GM18508 (cell line): ENCODE data around the gene PDE7B.
"Not testable (repeated sequence)": the region's sequence is repeated elsewhere in the genome, so short reads cannot be mapped to it uniquely, and the experiment has no call there.

Source experiments
- ATAC-seq: cut with Tn5 transposase; IDR thresholded peaks from one replicate; pipeline ENCODE4 v1.9.1; 2021; ENCODE audit warnings: moderate number of reproducible peaks; ENCODE audit not compliant: insufficient read depth, unreplicated experiment

The PDE7B gene

DNA sequence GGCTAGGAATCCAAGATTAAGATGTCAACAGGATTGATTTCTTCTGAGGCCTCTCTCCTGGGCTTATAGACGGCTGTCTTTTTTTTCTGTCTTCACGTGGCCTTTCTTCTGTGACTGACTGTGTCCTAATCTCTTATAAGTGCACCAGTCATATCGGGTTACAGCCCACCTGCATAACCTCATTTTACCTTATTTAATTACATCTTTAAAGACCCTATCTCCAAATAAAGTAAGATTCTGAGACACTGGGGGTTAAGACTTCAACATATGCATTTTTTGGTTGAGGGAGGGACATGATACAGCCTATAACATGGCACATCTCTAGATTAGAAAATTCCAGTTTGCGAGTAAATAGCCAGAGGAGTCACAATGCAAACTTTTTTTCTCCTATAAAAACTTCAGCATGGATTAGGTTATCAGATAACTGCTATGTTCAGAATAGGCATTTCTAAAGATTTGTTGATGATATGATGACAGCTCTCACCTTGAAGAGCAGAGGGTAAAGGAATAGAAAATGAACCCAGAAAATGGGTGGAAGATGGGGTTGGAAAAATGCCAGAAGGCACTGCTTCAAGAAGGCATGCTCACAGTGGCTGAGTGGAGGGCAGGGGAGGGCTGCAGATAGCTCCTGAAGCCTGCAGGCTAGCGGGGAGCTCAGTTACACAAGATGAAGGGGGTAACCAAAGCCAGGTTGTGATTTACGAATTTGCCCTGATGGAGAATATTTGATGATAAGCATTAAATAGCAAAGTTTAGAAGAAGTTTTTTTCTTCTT lies 8.7 kb upstream of the PDE7B start:
- no peak for ATAC-seq

DNA sequence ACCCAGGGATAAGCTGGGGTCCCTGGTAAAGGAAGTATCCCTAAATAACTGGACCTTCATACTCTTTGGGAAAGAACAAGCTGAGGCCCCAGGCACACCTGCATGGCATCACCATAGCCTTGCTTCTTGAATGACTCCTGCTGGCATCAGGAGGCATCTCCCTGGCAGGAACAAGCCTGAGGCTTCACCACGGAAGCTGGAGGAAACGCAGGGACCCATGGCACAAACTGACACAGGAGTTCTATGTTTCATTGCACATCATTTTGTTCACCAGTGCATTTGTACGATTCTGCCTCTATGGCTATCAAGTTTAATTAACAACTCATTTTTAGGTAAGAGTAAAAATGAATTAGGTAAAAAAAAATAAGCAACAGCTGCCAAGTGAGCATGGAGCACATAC lies 619 bp upstream of the PDE7B start:
- no peak for ATAC-seq

DNA sequence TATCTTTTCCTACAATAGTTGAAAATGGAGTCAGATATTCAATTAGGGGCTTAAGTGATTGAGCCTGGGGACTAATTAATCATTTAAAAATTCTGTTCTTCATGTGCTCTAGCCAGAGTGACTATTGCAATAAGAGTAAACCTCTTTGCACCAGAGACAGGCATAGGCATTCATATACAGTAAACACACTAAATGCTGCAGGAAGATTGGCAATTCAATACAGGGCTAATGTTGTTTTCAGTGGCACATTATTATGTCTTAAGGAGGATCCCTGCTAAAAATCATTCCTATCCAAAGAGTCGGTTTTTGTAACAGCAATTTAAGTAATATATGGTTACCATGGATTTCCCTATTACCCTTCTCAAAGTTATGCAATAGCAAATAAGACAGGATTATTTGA lies 1.2 kb downstream of the PDE7B start:
- no peak for ATAC-seq

DNA sequence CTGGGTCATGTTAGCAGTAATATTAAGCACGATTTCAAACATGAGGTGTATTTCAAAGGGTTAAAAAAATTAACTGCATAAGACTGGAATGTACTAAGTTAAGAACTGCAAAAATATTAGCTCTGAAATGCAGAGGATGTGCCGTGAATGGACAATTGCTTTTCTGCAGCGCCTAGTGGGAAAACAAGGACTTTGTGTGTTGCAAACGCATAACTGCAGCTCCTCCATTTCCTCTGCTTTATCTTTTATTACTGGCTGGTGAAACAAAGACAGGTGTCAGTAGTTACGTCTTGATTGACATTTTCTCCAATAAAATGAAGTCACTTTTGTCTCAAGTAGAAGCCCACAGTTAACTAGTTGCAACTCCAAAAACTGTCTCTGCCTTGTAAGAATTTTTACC lies 1.7 kb downstream of the PDE7B start:
- no peak for ATAC-seq

DNA sequence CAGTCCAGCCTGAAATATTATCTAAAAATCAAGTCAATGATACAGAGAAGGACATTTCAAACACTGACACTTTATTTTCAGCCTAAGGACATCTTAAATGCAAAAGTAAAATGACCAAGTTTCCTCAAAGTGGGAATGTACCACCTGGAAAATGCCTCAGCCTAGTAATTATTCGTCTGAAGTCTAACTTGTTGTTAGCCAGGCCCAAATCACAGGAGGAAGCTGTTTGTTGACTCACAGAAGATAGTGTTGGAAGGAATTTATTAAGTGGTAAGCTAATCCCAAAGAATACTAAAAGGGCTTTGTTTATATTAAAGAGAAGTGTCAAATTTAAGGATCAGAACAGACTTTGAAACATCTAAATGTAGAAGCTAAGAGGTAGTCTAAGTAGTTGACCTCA lies 2.5 kb downstream of the PDE7B start:
- no peak for ATAC-seq

DNA sequence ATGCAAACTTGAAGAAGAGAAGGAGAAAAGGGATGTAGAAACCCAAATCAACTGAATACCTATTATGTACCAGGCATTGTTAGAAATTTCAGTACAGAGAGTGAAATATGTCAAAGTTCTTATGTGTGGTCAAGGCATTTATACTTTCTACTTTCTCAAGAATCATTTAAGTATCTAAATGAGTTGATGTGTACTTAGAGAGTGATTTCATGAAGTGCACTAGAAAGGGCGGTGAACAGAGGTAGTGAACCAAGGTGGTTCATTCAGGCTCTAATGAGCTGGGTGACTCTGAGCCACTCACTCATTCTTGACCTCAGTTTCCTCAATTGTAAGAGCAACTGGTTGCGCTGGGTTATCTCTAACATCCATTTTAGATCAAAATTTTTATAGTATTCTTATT lies 3.3 kb downstream of the PDE7B start:
- no peak for ATAC-seq

DNA sequence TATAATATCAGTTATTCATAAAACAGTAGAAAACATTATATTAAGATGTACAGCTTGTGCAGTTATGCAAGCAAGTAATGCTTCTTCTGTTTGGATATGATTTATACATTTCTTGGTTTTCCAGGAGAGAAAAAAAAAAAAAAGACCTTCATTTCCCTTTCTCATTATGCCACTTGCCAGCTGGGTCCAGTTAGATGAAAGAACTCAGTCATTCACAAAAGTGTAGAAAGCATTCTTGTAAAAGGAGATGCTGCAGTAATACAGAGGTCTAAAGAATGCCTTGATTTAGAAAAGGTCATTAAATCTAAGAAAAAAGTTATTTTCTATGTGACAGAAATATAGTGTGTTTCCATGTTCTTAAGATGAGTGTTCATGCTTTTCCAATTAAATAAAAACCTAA lies 7.4 kb downstream of the PDE7B start:
- ATAC-seq, result no peak

DNA sequence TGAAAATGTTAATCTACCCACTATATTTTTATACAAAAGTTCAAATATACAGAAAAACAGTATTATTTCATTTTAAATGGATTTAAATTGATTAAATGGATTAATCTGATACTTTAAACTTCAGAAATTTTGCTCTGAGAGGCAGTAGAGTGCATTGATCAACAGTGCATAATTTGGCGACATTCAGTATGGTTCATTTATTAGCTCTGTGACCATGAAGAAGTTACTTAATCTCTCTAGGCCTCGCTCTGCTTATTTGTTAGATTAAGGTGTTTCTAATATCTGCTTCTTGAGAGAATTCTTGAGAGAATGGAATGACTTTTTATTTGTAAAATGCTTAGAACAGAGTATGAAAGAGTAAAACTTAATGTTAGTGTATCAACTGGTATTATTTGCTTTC lies 8.9 kb downstream of the PDE7B start:
- ATAC-seq, result no peak

DNA sequence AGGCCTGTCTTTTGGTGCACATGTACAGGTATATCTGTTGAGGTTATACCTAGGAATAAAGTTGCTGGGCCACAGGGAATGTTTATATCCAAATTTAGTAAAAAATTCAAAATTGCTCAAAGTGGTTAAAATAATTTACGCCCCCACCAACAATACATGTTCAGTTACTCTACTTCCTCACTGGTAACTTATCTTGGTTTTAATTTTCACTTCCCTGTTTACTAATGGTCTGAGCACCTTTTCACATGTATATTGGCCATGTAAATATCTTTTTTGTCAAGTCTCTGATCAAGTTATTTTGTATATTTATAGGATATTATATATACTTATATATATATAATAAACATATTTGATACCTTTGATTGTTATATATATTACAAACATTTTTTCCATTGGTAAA lies 9.7 kb downstream of the PDE7B start:
- no peak for ATAC-seq

DNA sequence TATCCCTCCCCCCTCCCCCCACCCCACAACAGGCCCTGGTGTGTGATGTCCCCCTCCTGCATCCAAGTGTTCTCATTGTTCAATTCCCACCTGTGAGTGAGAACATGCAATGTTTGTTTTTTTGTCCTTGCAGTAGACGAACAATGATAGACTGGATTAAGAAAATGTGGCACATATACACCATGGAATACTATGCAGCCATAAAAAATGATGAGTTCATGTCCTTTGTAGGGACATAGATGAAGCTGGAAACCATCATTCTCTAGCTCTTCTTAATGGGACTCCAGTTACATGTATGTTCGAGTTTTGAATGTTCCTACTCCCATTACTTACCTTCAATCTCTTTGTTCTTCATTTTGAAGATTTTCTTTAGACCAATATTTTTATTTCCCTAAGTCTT lies 13.4 kb downstream of the PDE7B start:
- not testable (repeated sequence) for ATAC-seq

DNA sequence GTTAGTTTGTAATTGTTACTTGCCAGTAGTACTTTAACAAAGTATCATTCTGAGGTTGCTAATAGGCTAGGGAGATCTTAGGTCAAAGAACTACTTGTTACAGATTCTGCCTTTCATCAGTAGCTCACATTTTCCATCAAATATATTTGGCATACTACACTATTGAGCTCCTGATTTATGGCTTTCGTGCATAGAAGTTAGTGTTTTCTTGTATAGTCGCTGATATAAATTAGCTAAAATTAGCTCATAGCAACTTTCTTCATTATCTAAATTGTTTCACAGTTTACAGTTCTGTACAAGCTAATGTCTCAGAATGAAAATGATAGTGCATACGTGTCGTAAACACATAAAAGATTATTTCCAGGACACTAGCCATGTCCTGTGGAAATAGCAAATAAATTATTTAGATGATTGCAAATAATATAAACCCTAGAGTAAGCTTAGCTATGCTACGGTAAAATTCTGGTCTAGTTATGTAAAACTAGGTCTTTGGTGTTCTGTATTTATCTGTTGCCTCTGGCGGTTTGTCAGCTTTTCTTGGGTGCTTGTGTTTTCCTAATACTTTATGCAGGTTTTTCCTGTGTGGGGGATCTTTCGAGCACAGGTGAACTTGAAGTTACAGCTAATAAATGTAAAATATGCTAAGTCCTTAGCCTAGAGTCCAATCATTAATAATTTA lies 15.1 kb downstream of the PDE7B start:
- no peak for ATAC-seq

DNA sequence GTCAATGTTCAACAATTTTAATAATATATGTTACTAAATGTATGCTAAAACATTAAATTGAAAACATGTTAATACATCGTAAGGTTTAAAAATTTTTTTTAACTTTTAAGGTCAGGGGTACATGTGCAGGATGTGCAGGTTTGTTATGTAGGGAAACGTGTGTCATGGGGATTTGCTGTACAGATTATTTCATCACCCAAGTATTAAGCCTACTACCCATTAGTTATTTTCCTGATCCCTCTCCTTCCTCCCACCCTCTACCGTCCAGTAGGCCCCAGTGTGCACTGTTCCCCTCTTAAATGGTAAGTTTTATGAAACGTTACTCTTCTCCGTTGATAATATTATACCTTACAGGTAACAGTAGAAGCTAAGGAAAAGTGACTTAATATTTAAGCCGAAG lies 15.8 kb downstream of the PDE7B start:
- ATAC-seq, result no peak

DNA sequence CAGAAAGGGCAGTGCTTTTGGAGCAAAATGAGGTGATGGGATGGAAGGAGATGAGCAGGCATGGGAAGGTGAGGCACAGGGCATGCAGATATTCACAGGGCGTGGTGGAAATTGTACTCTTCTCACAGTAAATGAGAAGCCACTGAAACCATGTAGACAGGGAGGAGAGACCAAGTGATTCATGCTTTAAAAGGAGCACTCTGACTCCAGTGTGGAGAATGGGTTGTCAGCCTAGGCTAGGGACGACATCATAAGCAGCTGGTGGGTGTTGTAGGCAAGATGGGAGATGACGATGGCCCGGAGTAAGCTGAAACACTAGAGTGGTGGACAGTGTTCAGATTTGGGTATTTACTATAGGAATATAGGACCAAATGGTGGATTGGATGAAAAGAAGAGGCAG lies 18.4 kb downstream of the PDE7B start:
- no peak for ATAC-seq

DNA sequence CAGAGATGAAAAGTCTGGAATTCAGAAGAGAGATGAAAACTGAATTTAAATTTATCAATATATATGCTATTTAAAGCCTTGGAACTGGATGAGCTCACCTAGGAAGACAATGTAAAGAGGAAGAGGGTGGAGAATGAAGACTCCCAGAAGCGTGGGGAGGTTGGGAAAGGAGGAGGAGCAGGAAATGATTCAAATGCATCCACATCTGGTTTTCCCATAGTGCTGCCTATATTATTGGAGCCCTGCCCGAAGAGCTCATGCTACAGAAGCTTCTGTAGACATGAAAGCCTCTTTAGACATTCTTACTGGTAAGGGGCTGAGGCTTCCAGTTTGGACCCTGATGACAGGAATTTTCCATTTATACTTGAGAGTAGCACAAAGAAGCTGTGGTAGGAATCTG lies 19.2 kb downstream of the PDE7B start:
- ATAC-seq, result no peak

DNA sequence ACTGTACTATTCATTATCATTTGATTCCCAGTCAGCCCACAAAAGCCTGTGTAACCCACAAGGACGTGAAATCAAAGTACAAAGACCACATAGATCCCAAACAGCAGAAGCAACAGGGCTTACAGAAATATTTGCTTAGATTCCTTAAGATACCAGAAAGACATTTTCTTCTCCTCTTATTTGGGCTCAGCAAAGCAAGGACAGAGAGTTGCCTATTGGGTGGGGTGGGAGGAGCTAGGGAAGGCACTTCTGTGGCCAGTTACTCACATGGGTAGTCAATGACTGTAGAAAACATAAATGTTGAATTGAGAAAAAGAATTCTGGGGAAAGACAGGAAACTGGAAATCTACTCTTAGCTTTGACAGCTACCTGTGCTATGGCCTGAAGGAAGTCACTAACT lies 19.8 kb downstream of the PDE7B start:
- ATAC-seq, result no peak

DNA sequence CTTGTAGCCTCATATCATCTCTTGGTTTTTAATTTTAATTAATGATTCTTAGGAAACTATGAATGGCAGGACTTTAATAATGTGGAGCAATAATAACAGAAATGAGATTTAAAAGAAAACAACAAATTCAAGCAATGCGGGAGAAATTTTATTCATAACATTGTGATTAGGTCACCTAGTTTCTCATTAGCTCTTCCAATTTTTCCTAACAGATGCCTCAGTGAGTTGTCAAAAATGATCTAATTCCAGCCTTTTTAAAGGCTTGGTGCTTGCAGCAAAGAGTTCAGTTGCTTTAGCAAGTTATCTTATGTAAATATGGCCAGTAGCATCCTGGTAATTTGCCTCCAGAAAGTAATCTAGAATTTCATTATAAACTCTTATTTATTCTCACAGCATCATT lies 20.4 kb downstream of the PDE7B start:
- no peak for ATAC-seq

DNA sequence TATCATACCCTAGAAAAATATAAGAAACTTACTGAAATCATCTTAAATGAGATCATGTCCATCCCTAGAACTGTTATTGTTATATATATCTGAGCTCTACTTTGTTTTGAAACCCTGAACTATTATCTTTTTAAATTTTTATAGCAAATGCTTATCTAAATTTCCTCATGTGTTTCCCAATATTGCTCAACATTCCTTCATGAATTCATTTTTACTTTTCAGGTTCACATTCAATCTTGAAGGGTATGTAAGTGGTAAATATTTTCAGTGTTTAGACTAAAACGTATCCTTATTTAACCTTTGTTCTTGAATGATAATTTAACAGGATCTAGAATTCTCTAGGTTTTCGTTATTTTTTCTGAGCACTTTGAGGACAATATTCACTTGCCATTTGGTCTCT lies 23.9 kb downstream of the PDE7B start:
- no peak for ATAC-seq

DNA sequence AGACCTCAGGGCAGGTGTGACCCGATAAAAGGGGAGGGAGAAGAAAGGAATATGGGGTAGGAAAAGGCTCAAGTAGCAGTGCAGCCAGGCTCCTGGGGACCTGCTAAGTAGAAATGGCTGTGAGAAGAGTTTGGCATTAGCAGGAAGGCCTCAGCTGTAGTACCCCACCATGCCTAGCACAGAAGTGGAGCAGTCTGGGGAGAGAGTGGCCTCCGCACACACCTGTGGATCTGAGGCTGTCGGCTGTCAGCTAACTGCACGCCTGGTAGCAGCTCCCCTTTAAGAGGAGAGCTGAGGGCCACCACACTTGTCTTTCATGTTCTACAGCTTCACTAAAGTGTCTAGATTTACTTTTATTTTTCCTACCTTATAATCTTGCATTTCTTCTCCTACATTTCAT lies 24.6 kb downstream of the PDE7B start:
- no peak for ATAC-seq

DNA sequence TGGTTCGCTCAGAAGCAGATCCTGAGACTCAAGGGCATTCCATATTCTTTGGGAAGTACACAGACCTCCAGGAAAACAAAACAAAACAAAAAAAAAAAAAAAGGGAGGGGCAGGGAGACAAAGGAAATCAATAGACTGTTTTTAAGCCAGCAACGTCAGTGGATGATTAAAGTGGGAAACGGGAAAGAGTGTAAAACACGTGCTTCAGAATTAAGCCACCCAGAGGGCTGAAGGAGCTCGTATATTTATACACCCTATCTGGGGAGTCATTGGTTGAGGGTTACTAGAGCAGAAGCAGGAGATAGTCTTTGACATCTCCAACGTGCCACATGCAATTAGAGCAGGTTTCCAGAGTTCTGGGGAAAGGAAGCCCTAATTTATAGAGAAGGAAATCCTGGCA lies 26.2 kb downstream of the PDE7B start:
- ATAC-seq, result no peak

DNA sequence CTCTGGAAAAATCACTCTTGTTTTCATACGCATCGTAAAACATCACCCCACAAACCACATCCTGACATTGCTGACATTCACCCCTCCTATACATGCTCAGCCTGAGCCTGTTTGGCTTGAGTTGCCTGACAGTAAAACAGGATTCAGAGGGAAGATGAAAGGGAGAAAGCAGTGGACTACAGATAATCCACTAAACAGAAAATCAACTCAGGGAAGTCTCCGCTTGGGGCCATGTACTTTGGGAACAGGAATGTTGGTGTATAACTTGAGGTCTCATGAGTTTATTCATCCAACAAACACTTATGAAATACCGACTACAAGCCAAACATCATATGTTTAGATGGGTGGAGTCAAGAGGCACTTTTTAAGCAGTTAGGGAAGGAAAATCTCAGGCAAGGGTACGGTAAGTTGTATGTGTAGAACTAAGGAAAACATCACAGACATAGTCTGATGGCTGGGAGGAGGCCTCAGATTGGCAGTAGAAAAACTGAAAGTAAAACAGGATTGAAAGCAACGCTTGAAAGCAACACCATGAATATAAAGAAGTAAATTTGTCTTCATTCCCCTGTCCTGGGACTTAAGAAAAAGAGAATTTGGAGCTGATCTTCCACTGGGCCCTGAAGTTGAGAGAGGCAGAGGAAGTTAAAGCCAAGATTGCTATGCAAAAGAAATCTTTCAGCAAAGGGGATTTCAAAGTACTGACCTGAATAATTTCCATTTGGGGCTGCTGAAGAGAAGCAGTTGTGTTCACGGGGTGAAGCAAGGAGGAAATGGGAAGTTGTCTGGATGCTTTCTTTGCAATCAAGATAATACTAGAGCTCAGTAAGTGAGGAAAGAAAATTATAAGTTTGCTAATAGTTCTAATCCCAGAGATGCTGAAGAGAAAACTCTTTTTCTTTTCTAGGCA lies 28.8 kb downstream of the PDE7B start:
- ATAC-seq, result peak; percentile 93

DNA sequence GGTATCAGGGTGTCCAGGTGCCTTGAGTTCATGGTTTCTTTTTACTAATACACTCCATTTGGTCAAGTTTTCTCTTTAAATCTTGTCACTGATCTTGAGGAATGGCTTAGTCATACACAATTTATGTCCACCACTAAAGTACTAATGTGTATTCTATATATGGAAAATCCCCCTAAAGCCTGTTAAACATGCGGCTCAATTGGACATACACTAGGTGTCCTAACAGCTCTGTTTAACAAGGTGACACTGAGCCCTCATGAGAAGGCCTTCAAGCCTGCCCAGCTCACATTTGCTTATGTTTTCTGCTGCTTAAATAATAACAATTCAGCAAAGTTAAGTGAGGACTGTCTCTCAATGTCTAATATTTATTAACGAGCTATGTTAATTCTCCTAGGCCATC lies 31.5 kb downstream of the PDE7B start:
- ATAC-seq, result no peak
